Fibroblast of lung (primary cell): ENCODE measurements around the gene OSBPL1A. TPM values are rescaled to one million over a fixed set of nuclear protein-coding genes. Genes with fewer than 3 reads are reported as not detected.

Source experiments
- DNase-seq, 2 donors: peaks; one replicate each; pipeline versions ENCODE4 v3.0.0 to v3.0.0-alpha.2; 2010; ENCODE audit warnings: low read depth in 2 of 2
- H2AFZ ChIP-seq: 2 replicates; pipeline ENCODE4 v1.5.1; 2012; ENCODE audit warnings: low read length, control low read depth, inconsistent platforms
- H3K27ac ChIP-seq: 2 replicates; pipeline ENCODE4 v1.5.1; 2011; ENCODE audit warnings: low read length, control low read depth; ENCODE audit not compliant: insufficient read depth
- H3K27me3 ChIP-seq: 2 replicates; pipeline ENCODE4 v1.5.1; 2011; ENCODE audit warnings: mild to moderate bottlenecking, low read length; ENCODE audit not compliant: control insufficient read depth, insufficient read depth
- H3K36me3 ChIP-seq: 2 replicates; pipeline ENCODE4 v1.5.1; 2011; ENCODE audit warnings: low read length; ENCODE audit not compliant: control insufficient read depth, insufficient read depth
- H3K4me1 ChIP-seq: 2 replicates; pipeline ENCODE4 v1.5.1; 2011; ENCODE audit warnings: low read length; ENCODE audit not compliant: control insufficient read depth, insufficient read depth; ENCODE audit errors: extremely low read depth
- H3K4me2 ChIP-seq: 2 replicates; pipeline ENCODE4 v1.5.1; 2011; ENCODE audit warnings: low read length, control low read depth; ENCODE audit not compliant: insufficient read depth; ENCODE audit errors: extremely low read depth
- H3K4me3 ChIP-seq, 4 experiments: fragments of 200-600 bp in 1 of 4; sonication (generic) in 1 of 4; replicated peaks in 1 of 4; 2 replicates each; pipeline ENCODE4 v1.5.1; 2011 to 2016; ENCODE audit warnings: low read length in 4 of 4, low read depth in 3 of 4, mild to moderate bottlenecking in 3 of 4, control low read depth in 2 of 4, inconsistent platforms in 1 of 4, mixed read lengths in 1 of 4; ENCODE audit not compliant: insufficient read depth in 1 of 4; ENCODE audit errors: control extremely low read depth in 1 of 4
- H3K79me2 ChIP-seq: 2 replicates; pipeline ENCODE4 v1.5.1; 2012; ENCODE audit warnings: mild to moderate bottlenecking, low read length, inconsistent platforms; ENCODE audit not compliant: control insufficient read depth, insufficient read depth
- H3K9ac ChIP-seq: 2 replicates; pipeline ENCODE4 v1.5.1; 2011; ENCODE audit warnings: mild to moderate bottlenecking, low read length, control low read depth; ENCODE audit not compliant: insufficient read depth
- H3K9me3 ChIP-seq: 2 replicates; pipeline ENCODE4 v1.5.1; 2012; ENCODE audit warnings: low read depth, low read length; ENCODE audit not compliant: control insufficient read depth, insufficient read depth
- H4K20me1 ChIP-seq: 2 replicates; pipeline ENCODE4 v1.5.1; 2011; ENCODE audit warnings: low read length; ENCODE audit not compliant: control insufficient read depth, insufficient read depth; ENCODE audit errors: extremely low read depth
- EZH2 ChIP-seq: IDR thresholded peaks from 2 replicates; pipeline ENCODE4 v1.5.1; 2012; ENCODE audit warnings: low read length, control low read depth, mild to moderate bottlenecking; ENCODE audit errors: missing control alignments
- polyA plus RNA-seq, 2 donors: library from polyadenylated mRNA; depleted of rRNA in 1 of 2; stranded (reverse) in 1 of 2; unstranded in 1 of 2; fragments of >200 nt; gene quantifications; 2 replicates each; pipeline ENCODE4 v1.2.1, GENCODE V29; 2011 to 2012; ENCODE audit warnings: missing spikeins in 1 of 2
- total RNA-seq: library from RNA; depleted of rRNA; stranded (reverse); fragments of >200 nt; gene quantifications from 2 replicates; pipeline ENCODE4 v1.2.1, GENCODE V29; 2014
- TF ChIP-seq, protein P1 (sequence below), 2 donors: IDR thresholded peaks in 1 of 2; conservative IDR thresholded peaks in 1 of 2; 1 replicate in 1 of 2; 2 replicates in 1 of 2; pipeline ENCODE4 v1.5.1; 2011 to 2012; ENCODE audit warnings: low read length in 2 of 2, control low read depth in 1 of 2, inconsistent platforms in 1 of 2, low read depth in 1 of 2, mild to moderate bottlenecking in 1 of 2

OSBPL1A gene
- total and polyA plus RNA-seq, 2 donors (not counting 1 experiment from before 2014, with no cell fraction given) = 67.5 to 73.3 TPM

- H2AFZ ChIP-seq = no peak overlapping the region
- H3K36me3 ChIP-seq = no peaks in the 10 kb centered on the region
- DNase-seq = peak in 1 of 2 donors; percentile 10
- H3K4me3 ChIP-seq = no peak overlapping the region
- H3K9ac ChIP-seq = no peak overlapping the region
- no peaks in the 10 kb centered on the region for H3K27me3 ChIP-seq
- no peaks in the 10 kb centered on the region for H3K4me1 ChIP-seq
- no peak overlapping the region for H3K27ac ChIP-seq
- H3K4me2 ChIP-seq = no peak overlapping the region
- H4K20me1 ChIP-seq = no peaks in the 10 kb centered on the region
- H3K9me3 ChIP-seq = no peaks in the 10 kb centered on the region
- no peaks in the 10 kb centered on the region for H3K79me2 ChIP-seq
- TF ChIP-seq, protein P1, sequence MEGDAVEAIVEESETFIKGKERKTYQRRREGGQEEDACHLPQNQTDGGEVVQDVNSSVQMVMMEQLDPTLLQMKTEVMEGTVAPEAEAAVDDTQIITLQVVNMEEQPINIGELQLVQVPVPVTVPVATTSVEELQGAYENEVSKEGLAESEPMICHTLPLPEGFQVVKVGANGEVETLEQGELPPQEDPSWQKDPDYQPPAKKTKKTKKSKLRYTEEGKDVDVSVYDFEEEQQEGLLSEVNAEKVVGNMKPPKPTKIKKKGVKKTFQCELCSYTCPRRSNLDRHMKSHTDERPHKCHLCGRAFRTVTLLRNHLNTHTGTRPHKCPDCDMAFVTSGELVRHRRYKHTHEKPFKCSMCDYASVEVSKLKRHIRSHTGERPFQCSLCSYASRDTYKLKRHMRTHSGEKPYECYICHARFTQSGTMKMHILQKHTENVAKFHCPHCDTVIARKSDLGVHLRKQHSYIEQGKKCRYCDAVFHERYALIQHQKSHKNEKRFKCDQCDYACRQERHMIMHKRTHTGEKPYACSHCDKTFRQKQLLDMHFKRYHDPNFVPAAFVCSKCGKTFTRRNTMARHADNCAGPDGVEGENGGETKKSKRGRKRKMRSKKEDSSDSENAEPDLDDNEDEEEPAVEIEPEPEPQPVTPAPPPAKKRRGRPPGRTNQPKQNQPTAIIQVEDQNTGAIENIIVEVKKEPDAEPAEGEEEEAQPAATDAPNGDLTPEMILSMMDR (conservative IDR thresholded peaks at IDR 0.05 in 1 of 2, IDR thresholded peaks at IDR 0.05 in 1 of 2; ENCODE audit: low read depth in 1 of 2, low read length in 2 of 2) = no peak
- TF ChIP-seq EZH2 = no peak
Measured at GRCh38 chr18:24306201-24306600, 91.4 kb downstream of the OSBPL1A start.

GRCh38 chr18:24300703-24301102 is 96.9 kb downstream of the OSBPL1A start:
- Histone ChIP-seq H3K4me1 (no peaks in the 10 kb centered on the region), H3K9ac (no peak overlapping the region), H3K27me3 (no peaks in the 10 kb centered on the region), H3K79me2 (no peaks in the 10 kb centered on the region), H3K4me3 (no peak overlapping the region), H3K36me3 (no peaks in the 10 kb centered on the region), H4K20me1 (no peaks in the 10 kb centered on the region), H2AFZ (no peak overlapping the region), H3K9me3 (no peaks in the 10 kb centered on the region), H3K4me2 (no peak overlapping the region), H3K27ac (no peak overlapping the region)
- TF ChIP-seq, protein P1 (conservative IDR thresholded peaks at IDR 0.05 in 1 of 2, IDR thresholded peaks at IDR 0.05 in 1 of 2; ENCODE audit: low read depth in 1 of 2, low read length in 2 of 2) = no peak
- TF ChIP-seq EZH2 = no peak
- no peak for DNase-seq

DNA sequence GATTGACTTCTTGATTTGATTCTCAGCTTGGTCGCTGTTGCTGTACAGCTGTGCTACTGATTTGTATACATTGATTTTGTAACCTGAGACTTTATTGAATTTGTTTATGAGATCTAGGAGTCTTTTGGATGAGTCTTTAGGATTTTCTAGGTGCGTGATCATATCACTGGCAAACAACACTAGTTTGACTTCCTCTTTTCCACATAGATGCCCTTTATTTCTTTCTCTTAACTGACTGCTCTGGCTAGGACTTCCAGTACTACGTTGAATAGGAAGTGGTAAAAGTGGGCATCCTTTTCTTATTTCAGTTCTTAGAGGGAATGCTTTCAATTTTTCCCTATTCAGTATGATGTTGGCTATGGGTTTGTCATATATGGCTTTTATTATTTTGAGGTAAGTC is 101.3 kb downstream of the OSBPL1A start:
- Histone ChIP-seq H3K36me3 (no peaks in the 10 kb centered on the region), H3K4me3 (no peak overlapping the region), H3K27ac (no peak overlapping the region), H3K79me2 (no peaks in the 10 kb centered on the region), H3K9ac (no peak overlapping the region), H2AFZ (no peak overlapping the region), H3K9me3 (no peaks in the 10 kb centered on the region), H3K27me3 (no peaks in the 10 kb centered on the region), H4K20me1 (no peaks in the 10 kb centered on the region), H3K4me1 (no peaks in the 10 kb centered on the region), H3K4me2 (no peak overlapping the region)
- DNase-seq = peak in 1 of 2 donors; percentile 11
- no peak for TF ChIP-seq EZH2
- TF ChIP-seq, protein P1 (conservative IDR thresholded peaks at IDR 0.05 in 1 of 2, IDR thresholded peaks at IDR 0.05 in 1 of 2; ENCODE audit: low read depth in 1 of 2, low read length in 2 of 2) = no peak
